Left ventricle myocardium inferior (tissue), 1 donor: ENCODE data around the gene ACBD6. TPM values are rescaled to one million over a fixed set of nuclear protein-coding genes. Genes with fewer than 3 reads are reported as not detected.

ENCODE experiments used
- DNase-seq: peaks from one replicate; pipeline ENCODE4 v3.0.0-alpha.2; 2020
- H3K27ac ChIP-seq: fragments of 200-600 bp; replicated peaks from 2 replicates; pipeline ENCODE4 v1.8.0; 2021
- H3K27me3 ChIP-seq: fragments of 200-600 bp; 2 replicates; pipeline ENCODE4 v1.8.0; 2021; ENCODE audit warnings: low read depth
- H3K36me3 ChIP-seq: fragments of 200-600 bp; 2 replicates; pipeline ENCODE4 v1.8.0; 2021
- H3K4me1 ChIP-seq: fragments of 200-600 bp; 2 replicates; pipeline ENCODE4 v1.8.0; 2021
- H3K4me3 ChIP-seq: fragments of 200-600 bp; 2 replicates; pipeline ENCODE4 v1.8.0; 2021; ENCODE audit warnings: mild to moderate bottlenecking, moderate library complexity
- H3K9me3 ChIP-seq: fragments of 200-600 bp; replicated peaks from 2 replicates; pipeline ENCODE4 v1.8.0; 2021
- CTCF ChIP-seq: fragments of 200-600 bp; IDR thresholded peaks from 2 replicates; pipeline ENCODE4 v1.8.0; 2021; ENCODE audit warnings: antibody characterized with exemption, mild to moderate bottlenecking, borderline replicate concordance
- intact Hi-C: fragments of 100-400 bp; cut with micrococcal nuclease; formaldehyde crosslinking; loops from one replicate; pipeline ENCODE4 v1.11.0; 2022
- total RNA-seq: library from RNA; stranded (reverse); fragmentation: NEBNext Ultra II Directional; extraction: Animal tissue kit (Norgen Biotek cat#: 25700); gene quantifications from one replicate; pipeline ENCODE4 v1.2.1, GENCODE V29; 2021
- donor health status: DM: no; HTN: yes; CAD: no; lungs with severe emphysema.

Gene ACBD6
- total RNA-seq, 1 donor from 2014 or later: 18.2 TPM

- no peak overlapping the region for H3K4me3 ChIP-seq
- H3K9me3 ChIP-seq: peaks cover 4% of the 10 kb centered on the region
- no peaks in the 10 kb centered on the region for H3K36me3 ChIP-seq
- TF ChIP-seq CTCF: no peak
- intact Hi-C loops: no loop called here
- no peak overlapping the region for H3K27ac ChIP-seq
- no peaks in the 10 kb centered on the region for H3K4me1 ChIP-seq
- no peaks in the 10 kb centered on the region for H3K27me3 ChIP-seq
- DNase-seq: no peak
These were observed 132.2 kb downstream of the ACBD6 start for GRCh38 chr1:180370188-180370587.

GRCh38 chr1:180369061-180369460 lies 133.3 kb downstream of the ACBD6 start:
- intact Hi-C loops: no loop called here
- no peak overlapping the region for H3K27ac ChIP-seq
- H3K36me3 ChIP-seq: no peaks in the 10 kb centered on the region
- H3K27me3 ChIP-seq: no peaks in the 10 kb centered on the region
- no peak for TF ChIP-seq CTCF
- H3K9me3 ChIP-seq: peaks cover 4% of the 10 kb centered on the region
- no peaks in the 10 kb centered on the region for H3K4me1 ChIP-seq
- no peak overlapping the region for H3K4me3 ChIP-seq
- DNase-seq: no peak

DNA sequence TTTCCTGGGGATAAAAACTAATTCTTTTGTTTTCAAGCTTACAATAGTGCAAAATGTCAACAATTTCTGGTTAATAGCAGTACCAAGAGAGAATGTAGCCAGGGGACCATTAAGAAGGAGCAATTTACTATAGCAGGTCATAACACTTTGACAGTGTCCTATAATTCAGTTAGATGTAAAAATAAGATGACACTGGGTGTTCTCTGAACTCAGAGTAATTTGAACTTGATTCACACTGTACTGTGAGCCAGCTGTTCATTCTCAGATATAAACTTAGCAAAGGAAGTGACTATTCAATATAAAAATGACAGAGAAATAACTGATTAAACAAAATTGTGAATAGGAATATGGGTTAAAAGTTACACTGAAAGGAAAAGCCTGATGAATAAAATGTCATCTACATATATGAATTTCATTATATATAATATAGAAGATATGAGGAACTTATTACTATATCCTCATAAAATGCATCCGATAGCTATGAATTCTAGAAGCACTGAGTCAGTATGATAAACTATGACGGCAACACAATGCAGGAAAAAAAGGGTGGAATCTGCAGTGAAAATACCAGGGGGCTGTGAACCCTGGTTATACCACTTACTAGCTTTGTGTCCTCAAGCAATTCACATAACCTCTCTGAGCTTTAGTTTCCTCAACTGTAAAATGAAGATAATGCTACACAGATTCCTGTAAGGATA lies 135.9 kb downstream of the ACBD6 start:
- H3K36me3 ChIP-seq: no peaks in the 10 kb centered on the region
- intact Hi-C loops: no loop called here
- no peak for TF ChIP-seq CTCF

DNA sequence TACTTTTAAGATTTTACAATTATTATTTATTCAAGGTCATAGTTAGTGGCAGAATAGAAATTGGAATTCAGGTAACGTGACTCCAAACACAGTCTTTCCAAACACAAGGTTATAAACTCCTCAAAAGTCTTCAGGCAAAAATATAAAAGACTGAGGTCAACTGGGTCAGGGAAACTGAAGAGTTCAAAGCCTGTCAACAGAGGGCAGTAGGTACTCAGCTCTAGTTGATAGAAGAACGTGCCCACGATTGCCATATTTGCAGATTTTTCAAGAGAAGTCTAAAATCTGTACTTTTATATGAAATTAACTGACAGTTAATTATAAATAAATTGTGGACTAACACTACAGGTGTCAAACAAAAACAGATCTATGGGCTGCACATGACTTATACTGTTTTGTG lies 137.3 kb downstream of the ACBD6 start:
- Histone ChIP-seq H3K4me3 (no peak overlapping the region), H3K27me3 (no peaks in the 10 kb centered on the region), H3K9me3 (peaks cover 4% of the 10 kb centered on the region), H3K27ac (no peak overlapping the region), H3K36me3 (no peaks in the 10 kb centered on the region), H3K4me1 (no peaks in the 10 kb centered on the region)
- TF ChIP-seq CTCF: no peak
- intact Hi-C loops: no loop called here
- DNase-seq: no peak

More for the DNA sequence above, 135.9 kb downstream of the ACBD6 start:
- H3K4me1 ChIP-seq: no peaks in the 10 kb centered on the region
- no peak overlapping the region for H3K27ac ChIP-seq
- no peaks in the 10 kb centered on the region for H3K27me3 ChIP-seq
- peaks cover 4% of the 10 kb centered on the region for H3K9me3 ChIP-seq
- no peak for DNase-seq
- no peak overlapping the region for H3K4me3 ChIP-seq

GRCh38 chr1:180363246-180363995 lies 139.0 kb downstream of the ACBD6 start:
- no peak for TF ChIP-seq CTCF
- Histone ChIP-seq H3K4me1 (peaks cover 4% of the 10 kb centered on the region), H3K36me3 (no peaks in the 10 kb centered on the region), H3K4me3 (no peak overlapping the region), H3K9me3 (peaks cover 4% of the 10 kb centered on the region), H3K27me3 (no peaks in the 10 kb centered on the region), H3K27ac (no peak overlapping the region)
- intact Hi-C loops: no loop called here
- DNase-seq: no peak
